Vagina (tissue), 2 donors: ENCODE measurements around the gene CDH7. TPM values are rescaled to one million over a fixed set of nuclear protein-coding genes. Genes with fewer than 3 reads are reported as not detected.

Experiments used
- DNase-seq, 2 donors: peaks; one replicate each; pipeline ENCODE4 v3.0.0-alpha.2; 2017; ENCODE audit errors: extremely low spot score in 2 of 2
- H3K27ac ChIP-seq: fragments of 200-600 bp; sonication (generic); one replicate; pipeline ENCODE4 v1.5.1; 2019
- H3K27me3 ChIP-seq: fragments of 200-600 bp; sonication (generic); one replicate; pipeline ENCODE4 v1.5.1; 2019
- H3K36me3 ChIP-seq, 2 donors: fragments of 200-600 bp; sonication (generic); one replicate each; pipeline ENCODE4 v1.5.1; 2017 to 2019
- H3K4me1 ChIP-seq: fragments of 200-600 bp; sonication (generic); one replicate; pipeline ENCODE4 v1.5.1; 2019
- H3K4me3 ChIP-seq, 2 donors: fragments of 200-600 bp; sonication (generic); 1 replicate in 1 of 2; 2 replicates in 1 of 2; pipeline ENCODE4 v1.5.1; 2016 to 2019
- H3K9me3 ChIP-seq: fragments of 200-600 bp; sonication (generic); one replicate; pipeline ENCODE4 v1.5.1; 2019
- POLR2A ChIP-seq, 2 donors: fragments of 450-650 bp; IDR thresholded peaks; one replicate each; pipeline ENCODE4 v1.6.1; 2017; ENCODE audit warnings: antibody characterized with exemption in 2 of 2, mild to moderate bottlenecking in 2 of 2, moderate library complexity in 2 of 2
- POLR2AphosphoS5 ChIP-seq, 2 donors: sonication (generic); formaldehyde crosslinking; IDR thresholded peaks; one replicate each; pipeline ENCODE4 v1.9.0; 2017; ENCODE audit warnings: antibody characterized with exemption in 2 of 2, mild to moderate bottlenecking in 2 of 2, low read depth in 1 of 2; ENCODE audit not compliant: insufficient read depth in 1 of 2
- intact Hi-C: fragments of 100-400 bp; cut with DNase I; formaldehyde crosslinking; loops from one replicate; pipeline ENCODE4 v1.15.1; 2023
- total RNA-seq: library from RNA; depleted of rRNA; stranded (reverse); fragments of >200 nt; gene quantifications from one replicate; pipeline ENCODE4 v1.2.3, GENCODE V29; 2016
- TF ChIP-seq, protein P1 (sequence below), 3 experiments: fragments of 450-650 bp in 2 of 3; fragments of 200-600 bp in 1 of 3; sonication (generic) in 1 of 3; IDR thresholded peaks; one replicate each; pipeline ENCODE4 v1.5.1; 2017 to 2019; ENCODE audit warnings: antibody characterized with exemption in 3 of 3, mild to moderate bottlenecking in 2 of 3, moderate library complexity in 2 of 3

The CDH7 gene
- total RNA-seq, 1 donor from 2014 or later, result not detected

DNA sequence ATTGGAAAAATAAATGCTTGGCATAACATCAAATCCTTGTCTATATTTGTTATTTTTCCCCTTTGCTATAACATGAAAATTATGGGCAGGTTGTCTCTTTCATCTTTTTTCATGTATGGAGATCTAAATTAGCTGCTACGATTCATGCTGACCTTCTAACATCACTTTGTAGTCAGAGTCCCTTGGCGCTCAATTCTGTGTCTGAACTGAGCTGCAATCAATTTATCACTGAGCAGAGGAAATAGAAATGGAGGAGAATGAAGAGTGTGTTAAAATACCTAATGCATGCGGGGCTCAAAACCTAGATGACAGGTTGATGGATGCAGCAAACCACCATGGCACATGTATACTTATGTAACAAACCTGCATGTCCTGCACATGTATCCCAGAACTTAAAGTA is 168.9 kb downstream of the CDH7 start:
- no peak overlapping the region for H3K4me3 ChIP-seq
- TF ChIP-seq, protein P1, sequence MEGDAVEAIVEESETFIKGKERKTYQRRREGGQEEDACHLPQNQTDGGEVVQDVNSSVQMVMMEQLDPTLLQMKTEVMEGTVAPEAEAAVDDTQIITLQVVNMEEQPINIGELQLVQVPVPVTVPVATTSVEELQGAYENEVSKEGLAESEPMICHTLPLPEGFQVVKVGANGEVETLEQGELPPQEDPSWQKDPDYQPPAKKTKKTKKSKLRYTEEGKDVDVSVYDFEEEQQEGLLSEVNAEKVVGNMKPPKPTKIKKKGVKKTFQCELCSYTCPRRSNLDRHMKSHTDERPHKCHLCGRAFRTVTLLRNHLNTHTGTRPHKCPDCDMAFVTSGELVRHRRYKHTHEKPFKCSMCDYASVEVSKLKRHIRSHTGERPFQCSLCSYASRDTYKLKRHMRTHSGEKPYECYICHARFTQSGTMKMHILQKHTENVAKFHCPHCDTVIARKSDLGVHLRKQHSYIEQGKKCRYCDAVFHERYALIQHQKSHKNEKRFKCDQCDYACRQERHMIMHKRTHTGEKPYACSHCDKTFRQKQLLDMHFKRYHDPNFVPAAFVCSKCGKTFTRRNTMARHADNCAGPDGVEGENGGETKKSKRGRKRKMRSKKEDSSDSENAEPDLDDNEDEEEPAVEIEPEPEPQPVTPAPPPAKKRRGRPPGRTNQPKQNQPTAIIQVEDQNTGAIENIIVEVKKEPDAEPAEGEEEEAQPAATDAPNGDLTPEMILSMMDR (IDR thresholded peaks at IDR 0.05), result no peak
- no peak for TF ChIP-seq POLR2AphosphoS5 (IDR thresholded peaks at IDR 0.05; ENCODE audit: insufficient read depth in 1 of 2, low read depth in 1 of 2)
- no peak for TF ChIP-seq POLR2A (IDR thresholded peaks at IDR 0.05)
- no peaks in the 10 kb centered on the region for H3K27me3 ChIP-seq
- DNase-seq, result no peak
- no peak overlapping the region for H3K27ac ChIP-seq
- no peaks in the 10 kb centered on the region for H3K4me1 ChIP-seq
- no peaks in the 10 kb centered on the region for H3K9me3 ChIP-seq
- intact Hi-C loops, result no loop called here
- no peaks in the 10 kb centered on the region for H3K36me3 ChIP-seq

DNA sequence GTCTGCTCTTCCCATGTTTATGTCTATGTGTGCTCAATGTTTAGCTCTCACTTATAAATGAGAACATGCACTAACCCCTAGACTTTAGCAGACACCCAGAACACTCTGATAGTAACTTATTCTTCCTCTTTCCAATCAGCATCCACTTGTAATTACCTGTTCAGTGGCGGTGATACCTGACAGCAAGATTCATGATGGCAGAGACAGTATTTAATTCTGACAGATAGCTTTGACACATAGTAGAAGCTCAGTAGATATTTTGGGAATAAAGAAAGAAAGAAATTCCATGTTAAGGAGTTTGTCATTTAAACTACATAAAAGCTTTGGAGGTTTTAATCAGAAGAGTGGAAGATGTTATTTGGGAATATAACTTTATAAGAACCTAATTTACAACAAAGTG is 171.3 kb downstream of the CDH7 start:
- intact Hi-C loops, result no loop called here
- no peaks in the 10 kb centered on the region for H3K9me3 ChIP-seq
- no peak overlapping the region for H3K4me3 ChIP-seq
- H3K27me3 ChIP-seq, result no peaks in the 10 kb centered on the region
- H3K36me3 ChIP-seq, result no peaks in the 10 kb centered on the region
- TF ChIP-seq, protein P1 (IDR thresholded peaks at IDR 0.05), result no peak
- H3K27ac ChIP-seq, result no peak overlapping the region
- H3K4me1 ChIP-seq, result no peaks in the 10 kb centered on the region
- no peak for DNase-seq

DNA sequence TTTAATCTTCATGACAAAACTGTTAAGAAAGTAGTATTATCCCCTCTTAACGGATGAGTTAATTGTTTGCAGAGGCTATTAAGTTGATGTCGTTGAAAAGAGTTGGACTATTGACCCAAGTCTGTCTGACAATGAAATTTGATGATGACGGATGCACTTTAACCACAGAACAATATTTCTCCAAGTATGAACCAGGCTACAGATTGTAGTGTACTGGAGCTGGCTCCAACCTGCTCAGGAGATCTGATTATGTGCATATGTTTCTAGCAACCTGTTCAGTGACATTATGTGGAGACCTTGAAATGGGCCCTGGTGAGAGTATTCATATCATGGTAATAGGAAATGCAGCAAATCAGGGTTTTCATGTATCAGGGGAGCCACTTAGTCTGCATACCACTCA is 174.1 kb downstream of the CDH7 start:
- intact Hi-C loops, result no loop called here
- Histone ChIP-seq H3K27ac (no peak overlapping the region), H3K4me1 (no peaks in the 10 kb centered on the region), H3K9me3 (no peaks in the 10 kb centered on the region), H3K36me3 (no peaks in the 10 kb centered on the region), H3K27me3 (no peaks in the 10 kb centered on the region), H3K4me3 (no peak overlapping the region)
- TF ChIP-seq, protein P1 (IDR thresholded peaks at IDR 0.05), result no peak
- no peak for TF ChIP-seq POLR2A (IDR thresholded peaks at IDR 0.05)
- TF ChIP-seq POLR2AphosphoS5 (IDR thresholded peaks at IDR 0.05; ENCODE audit: insufficient read depth in 1 of 2, low read depth in 1 of 2), result no peak
- no peak for DNase-seq

DNA sequence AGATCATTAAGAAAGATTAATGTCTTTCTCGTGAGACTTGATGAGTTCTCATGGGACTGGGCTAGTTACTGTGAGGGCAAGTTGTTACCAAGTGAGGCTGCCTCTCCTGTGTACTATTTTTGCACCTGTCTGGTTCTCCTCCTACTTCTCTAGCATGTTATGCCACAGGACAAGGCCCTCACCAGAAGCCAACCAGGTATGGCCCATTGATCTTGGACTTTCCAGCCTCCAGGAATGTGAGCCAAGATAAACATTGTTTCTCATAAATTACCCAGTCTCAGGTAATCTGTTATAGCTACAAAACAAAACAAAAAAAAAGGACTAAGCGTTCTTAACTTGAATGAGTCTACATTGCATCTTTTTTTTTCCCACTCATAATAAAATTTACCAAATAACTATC is 184.1 kb downstream of the CDH7 start:
- Histone ChIP-seq H3K4me1 (no peaks in the 10 kb centered on the region), H3K36me3 (no peaks in the 10 kb centered on the region), H3K27ac (no peak overlapping the region), H3K9me3 (no peaks in the 10 kb centered on the region), H3K4me3 (no peak overlapping the region), H3K27me3 (no peaks in the 10 kb centered on the region)
- intact Hi-C loops, result no loop called here
- TF ChIP-seq POLR2A (IDR thresholded peaks at IDR 0.05), result no peak
- TF ChIP-seq, protein P1 (IDR thresholded peaks at IDR 0.05), result no peak
- no peak for TF ChIP-seq POLR2AphosphoS5 (IDR thresholded peaks at IDR 0.05; ENCODE audit: insufficient read depth in 1 of 2, low read depth in 1 of 2)
- DNase-seq, result no peak

DNA sequence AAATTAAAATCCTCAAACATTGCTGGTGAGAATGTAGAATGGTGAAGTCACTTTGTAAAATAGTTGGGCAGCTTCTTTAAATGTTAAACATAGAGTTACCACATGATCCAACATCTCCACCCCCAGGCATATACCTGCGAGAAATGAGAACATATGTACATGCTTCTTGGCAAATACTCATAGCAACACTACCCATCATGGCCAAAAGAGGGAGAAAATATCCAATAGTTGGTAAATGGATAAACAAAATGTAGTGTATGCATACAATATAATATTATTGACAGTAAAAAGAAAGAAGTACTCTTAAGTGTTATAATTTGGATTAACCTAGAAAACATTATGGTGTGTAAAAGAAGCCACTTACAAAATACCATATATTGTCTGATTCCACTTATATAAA is 185.9 kb downstream of the CDH7 start:
- no peak overlapping the region for H3K4me3 ChIP-seq
- TF ChIP-seq, protein P1 (IDR thresholded peaks at IDR 0.05), result no peak
- TF ChIP-seq POLR2A (IDR thresholded peaks at IDR 0.05), result no peak
- no peak for TF ChIP-seq POLR2AphosphoS5 (IDR thresholded peaks at IDR 0.05; ENCODE audit: insufficient read depth in 1 of 2, low read depth in 1 of 2)
- no peaks in the 10 kb centered on the region for H3K9me3 ChIP-seq
- intact Hi-C loops, result no loop called here
- H3K27me3 ChIP-seq, result no peaks in the 10 kb centered on the region
- DNase-seq, result no peak
- no peak overlapping the region for H3K27ac ChIP-seq
- no peaks in the 10 kb centered on the region for H3K36me3 ChIP-seq
- H3K4me1 ChIP-seq, result no peaks in the 10 kb centered on the region
